Large intestine (tissue), 3 donors: Measurements from ENCODE around the gene PTGIS. TPM values are rescaled to one million over a fixed set of nuclear protein-coding genes. Genes with fewer than 3 reads are reported as not detected.
A peak's percentile ranks its signal among the peaks of the same experiment; 100 is the strongest.

Experiments
- DNase-seq, 2 donors: peaks; one replicate each; pipeline versions ENCODE4 v3.0.0 to v3.0.0-alpha.2; 2013
- H3K27ac ChIP-seq: one replicate; pipeline ENCODE4 v1.5.1; 2013; ENCODE audit warnings: low read length
- H3K27me3 ChIP-seq: 2 replicates; pipeline ENCODE4 v1.6.1; 2013; ENCODE audit warnings: low read length; ENCODE audit not compliant: control insufficient read depth, insufficient read depth
- H3K36me3 ChIP-seq: 2 replicates; pipeline ENCODE4 v1.6.1; 2013; ENCODE audit warnings: low read length; ENCODE audit not compliant: control insufficient read depth, insufficient read depth
- H3K4me1 ChIP-seq: one replicate; pipeline ENCODE4 v1.6.1; 2013; ENCODE audit warnings: low read length; ENCODE audit not compliant: control insufficient read depth, insufficient read depth
- H3K4me3 ChIP-seq: one replicate; pipeline ENCODE4 v1.5.1; 2013; ENCODE audit warnings: low read length
- H3K9me3 ChIP-seq: one replicate; pipeline ENCODE4 v1.6.1; 2013; ENCODE audit warnings: mild to moderate bottlenecking, low read depth, low read length, moderate library complexity; ENCODE audit not compliant: control insufficient read depth
- WGBS: methylation state at CpG from one replicate; pipeline ENCODE4 v1.1.5; 2013; ENCODE audit warnings: low lambda C conversion rate; ENCODE audit not compliant: insufficient coverage; 5-methylcytosine and 5-hydroxymethylcytosine counted together
- polyA plus RNA-seq: library from polyadenylated mRNA; unstranded; fragments of 120-200 nt; gene quantifications from one replicate; pipeline ENCODE4 v1.2.1, GENCODE V29; 2013

Gene PTGIS
- polyA plus RNA-seq, 1 donor, result 13.5 TPM

DNA sequence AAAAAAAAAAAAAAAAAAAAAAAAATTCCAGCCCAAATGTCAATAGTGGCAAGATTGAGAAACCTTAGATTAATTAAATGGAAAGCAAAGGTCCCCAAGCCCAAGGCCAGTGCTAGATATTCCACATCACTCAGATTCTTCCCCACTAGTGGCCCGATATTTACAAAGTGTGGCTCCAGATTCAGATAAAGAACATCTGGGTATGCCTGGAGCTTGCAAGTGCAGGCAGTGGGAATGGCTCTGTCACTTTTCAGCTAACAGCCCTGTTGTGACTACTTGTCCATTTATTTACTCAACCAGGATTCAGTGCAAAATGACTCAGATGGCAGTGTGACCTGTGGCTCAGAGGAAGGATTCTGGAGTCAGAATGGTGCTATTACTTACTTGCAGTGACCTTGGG, 77.2 kb downstream of the PTGIS start:
- no peak for DNase-seq
- Histone ChIP-seq H3K27me3 (peaks cover 27% of the 10 kb centered on the region), H3K4me3 (no peak overlapping the region), H3K36me3 (no peaks in the 10 kb centered on the region), H3K4me1 (no peaks in the 10 kb centered on the region), H3K9me3 (no peaks in the 10 kb centered on the region), H3K27ac (no peak overlapping the region)
- WGBS, result no CpG with 5 or more reads among the region's 1 CpG

DNA sequence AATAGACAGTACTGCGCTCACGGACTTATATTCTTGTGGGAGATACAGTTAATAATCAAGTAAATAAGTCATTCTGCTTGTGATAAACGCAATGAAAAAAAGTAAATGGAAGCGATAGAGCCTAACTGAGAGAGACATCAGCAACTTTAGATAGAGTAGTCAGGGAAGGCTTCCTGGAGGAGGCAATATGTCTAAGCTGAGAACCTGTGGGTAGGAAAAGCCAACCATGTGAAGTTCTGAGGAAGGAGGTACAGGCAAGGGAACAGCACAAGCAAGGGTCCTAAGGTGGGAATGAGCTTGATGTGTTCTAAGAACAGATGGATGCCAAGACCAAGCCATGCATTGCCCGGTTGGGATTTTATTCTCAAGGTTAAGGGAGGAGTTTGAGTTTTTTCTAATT, 78.2 kb downstream of the PTGIS start:
- H3K4me1 ChIP-seq, result no peaks in the 10 kb centered on the region
- H3K4me3 ChIP-seq, result no peak overlapping the region
- no peak for DNase-seq
- 86% methylated on average over 2 of the region's 5 CpGs for WGBS
- H3K9me3 ChIP-seq, result no peaks in the 10 kb centered on the region
- no peaks in the 10 kb centered on the region for H3K36me3 ChIP-seq
- H3K27me3 ChIP-seq, result peaks cover 37% of the 10 kb centered on the region
- H3K27ac ChIP-seq, result no peak overlapping the region

DNA sequence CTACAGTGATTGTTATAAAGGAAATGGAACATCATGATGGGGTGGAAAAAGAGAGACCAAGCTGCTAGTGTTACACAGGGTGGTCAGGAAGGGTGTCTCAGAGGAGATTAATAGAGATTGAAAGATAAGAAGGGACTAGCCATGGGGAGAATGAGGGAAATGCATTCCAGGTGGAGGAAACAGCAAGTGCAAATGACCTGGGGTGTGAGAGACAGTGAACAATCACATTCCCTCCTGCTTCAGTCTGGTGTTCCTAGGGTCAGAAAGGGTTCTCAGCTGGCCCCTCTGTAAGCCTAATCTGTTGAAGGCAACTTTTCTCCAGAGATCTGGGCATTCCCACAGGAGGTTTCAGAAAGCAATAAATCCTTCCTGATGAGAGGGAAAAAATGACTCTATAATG, 81.9 kb downstream of the PTGIS start:
- no peak overlapping the region for H3K4me3 ChIP-seq
- peaks cover 6% of the 10 kb centered on the region for H3K4me1 ChIP-seq
- H3K9me3 ChIP-seq, result peaks cover 7% of the 10 kb centered on the region
- no peaks in the 10 kb centered on the region for H3K36me3 ChIP-seq
- no peak for DNase-seq
- no peak overlapping the region for H3K27ac ChIP-seq
- H3K27me3 ChIP-seq, result peaks cover 57% of the 10 kb centered on the region

- Histone ChIP-seq H3K36me3 (no peaks in the 10 kb centered on the region), H3K27me3 (peaks cover 61% of the 10 kb centered on the region), H3K4me3 (no peak overlapping the region), H3K27ac (no peak overlapping the region), H3K9me3 (peaks cover 7% of the 10 kb centered on the region), H3K4me1 (peaks cover 6% of the 10 kb centered on the region)
- no peak for DNase-seq
- no CpG with 5 or more reads among the region's 1 CpG for WGBS
Observed at GRCh38 chr20:49485563-49485962, 82.4 kb downstream of the PTGIS start.

DNA sequence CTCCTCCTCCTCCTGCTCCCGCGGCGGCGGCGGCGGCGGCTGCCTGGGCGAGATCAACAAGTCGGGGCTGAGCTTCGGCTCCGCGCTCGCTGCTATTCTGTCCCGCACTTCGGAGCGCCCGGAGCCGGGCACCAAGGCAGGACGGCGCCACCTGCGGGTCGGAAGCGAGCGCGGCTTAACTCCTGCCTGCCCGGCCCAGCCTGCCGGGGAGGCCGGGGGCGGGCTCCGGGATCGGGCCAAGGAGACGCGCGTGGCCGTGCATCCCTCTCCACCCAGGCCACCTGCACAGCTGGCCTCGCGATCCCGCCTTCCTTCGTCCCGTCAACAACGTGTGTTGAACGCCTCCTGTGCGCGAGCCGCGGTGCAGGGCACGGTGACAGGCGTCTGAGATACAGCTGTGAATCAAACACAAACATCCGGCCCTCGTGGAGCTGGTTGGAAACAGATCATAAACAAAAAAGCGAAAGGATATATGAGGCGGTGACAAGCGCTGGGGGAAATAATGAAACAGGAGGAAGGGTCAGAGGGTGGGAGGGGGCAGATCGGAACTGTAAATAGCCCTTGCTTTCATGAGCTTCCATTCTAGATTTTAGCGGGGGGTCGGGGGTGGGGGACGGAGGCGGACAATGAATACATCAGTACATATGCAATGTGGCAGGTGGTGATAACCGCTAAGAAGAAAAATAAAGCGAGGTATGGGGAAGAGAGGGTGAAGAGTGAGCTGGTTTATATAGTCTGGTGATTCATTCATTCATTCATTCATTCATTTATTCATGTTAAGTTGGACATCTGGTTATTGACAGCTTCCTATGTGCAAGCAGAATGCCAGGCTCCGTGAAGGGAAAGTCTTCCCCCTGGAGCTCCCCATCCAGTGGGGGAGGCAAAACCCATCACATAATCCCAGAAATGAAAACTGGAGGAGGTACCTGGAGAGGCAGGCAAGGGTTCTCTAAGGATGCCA, 83.5 kb downstream of the PTGIS start:
- H3K4me1 ChIP-seq, result peaks cover 6% of the 10 kb centered on the region
- peaks cover 7% of the 10 kb centered on the region for H3K9me3 ChIP-seq
- 20% methylated on average over 1 of the region's 61 CpGs for WGBS
- H3K27ac ChIP-seq, result no peak overlapping the region
- peak overlapping the region; percentile 46 for H3K4me3 ChIP-seq
- H3K36me3 ChIP-seq, result no peaks in the 10 kb centered on the region
- peaks cover 61% of the 10 kb centered on the region for H3K27me3 ChIP-seq
- peak; percentile 67 to 68 for DNase-seq

GRCh38 chr20:49483696-49484123, 84.2 kb downstream of the PTGIS start:
- Histone ChIP-seq H3K4me3 (peak overlapping the region; percentile 43), H3K27ac (no peak overlapping the region), H3K27me3 (peaks cover 59% of the 10 kb centered on the region), H3K36me3 (no peaks in the 10 kb centered on the region), H3K4me1 (peaks cover 6% of the 10 kb centered on the region), H3K9me3 (peaks cover 7% of the 10 kb centered on the region)
- WGBS, result no CpG with 5 or more reads among the region's 44 CpGs
- no peak for DNase-seq

DNA sequence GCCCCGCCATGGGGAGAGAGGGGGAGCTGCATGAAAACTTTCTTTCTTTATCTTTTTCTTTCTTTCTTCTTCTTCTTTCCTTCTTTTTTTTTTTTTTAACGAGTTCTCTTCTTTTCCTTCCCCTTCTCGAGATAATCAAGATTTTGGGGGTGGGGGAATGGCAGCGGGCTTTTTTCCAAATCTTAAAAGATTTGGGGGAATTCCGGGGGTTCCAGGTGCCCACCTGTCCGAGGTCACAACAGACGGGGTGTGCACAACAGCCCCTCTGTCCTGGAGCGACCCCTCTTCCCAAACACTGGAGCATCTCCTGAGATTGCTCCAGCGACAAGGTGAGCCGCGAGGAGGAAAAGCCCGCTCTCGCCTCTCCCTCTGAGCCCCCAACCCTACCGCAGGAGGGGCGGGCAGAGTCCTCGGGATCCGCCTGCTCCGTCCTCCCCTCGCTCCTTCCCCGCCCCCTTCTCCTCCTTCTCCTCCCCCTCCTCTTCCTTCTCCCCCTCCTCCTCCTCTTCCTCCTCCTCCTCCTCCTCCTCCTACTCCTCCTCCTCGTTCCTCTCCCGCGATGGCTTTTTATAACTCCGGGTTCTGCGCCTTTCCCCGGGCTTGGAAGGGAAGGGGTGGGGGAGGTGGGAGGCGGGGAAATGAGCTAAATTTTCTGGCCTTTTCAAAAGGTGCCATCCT, 84.8 kb downstream of the PTGIS start:
- peaks cover 7% of the 10 kb centered on the region for H3K9me3 ChIP-seq
- H3K36me3 ChIP-seq, result no peaks in the 10 kb centered on the region
- peaks cover 54% of the 10 kb centered on the region for H3K27me3 ChIP-seq
- WGBS, result 6% methylated on average over 3 of the region's 27 CpGs
- no peak overlapping the region for H3K27ac ChIP-seq
- no peak for DNase-seq
- H3K4me3 ChIP-seq, result peak overlapping the region; percentile 43
- peaks cover 6% of the 10 kb centered on the region for H3K4me1 ChIP-seq

GRCh38 chr20:49482621-49483017, 85.3 kb downstream of the PTGIS start, which contains the start of gene KCNB1:
TSS of gene KCNB1 (minus strand) at chr20:49482668. CDS start at chr20:49482480, 188 bp downstream.
- WGBS, result 20% methylated on average over 3 of the region's 34 CpGs
- H3K4me3 ChIP-seq, result peak within 1 kb of the TSS; percentile 43
- H3K27ac ChIP-seq, result no peak within 1 kb of the TSS
- peaks cover 55% of the 10 kb centered on the region for H3K27me3 ChIP-seq
- no peaks in the 10 kb centered on the region for H3K36me3 ChIP-seq
- H3K9me3 ChIP-seq, result peaks cover 7% of the 10 kb centered on the region
- peaks cover 6% of the 10 kb centered on the region for H3K4me1 ChIP-seq
- peak; percentile 81 to 87 for DNase-seq

DNA sequence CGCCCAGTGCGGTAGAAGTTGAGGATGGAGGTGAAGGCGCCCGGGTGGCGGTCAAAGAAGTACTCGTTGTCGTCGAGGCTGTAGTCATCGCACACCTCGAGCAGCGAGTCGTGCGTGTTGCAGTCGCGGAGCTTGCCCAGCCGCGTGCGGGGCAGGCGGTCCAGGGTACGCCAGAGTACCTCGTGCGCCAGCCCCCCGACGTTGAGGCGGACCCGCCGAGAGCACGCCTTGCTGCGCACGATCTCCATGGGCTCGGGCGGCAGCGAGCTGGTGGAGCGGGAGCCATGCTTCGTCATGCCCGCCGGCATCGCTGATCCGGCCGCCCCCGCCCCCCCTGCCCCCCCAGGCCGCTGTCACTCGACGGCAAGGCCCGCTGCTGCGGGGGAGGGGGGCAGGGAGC, 85.8 kb downstream of the PTGIS start:
- Histone ChIP-seq H3K27ac (no peak overlapping the region), H3K27me3 (peaks cover 52% of the 10 kb centered on the region), H3K9me3 (peaks cover 7% of the 10 kb centered on the region), H3K4me3 (no peak overlapping the region), H3K36me3 (no peaks in the 10 kb centered on the region), H3K4me1 (peaks cover 6% of the 10 kb centered on the region)
- no peak for DNase-seq
- no CpG with 5 or more reads among the region's 46 CpGs for WGBS

- WGBS, result no CpG with 5 or more reads among the region's 3 CpGs
- Histone ChIP-seq H3K36me3 (no peaks in the 10 kb centered on the region), H3K9me3 (peaks cover 7% of the 10 kb centered on the region), H3K27ac (no peak overlapping the region), H3K4me3 (no peak overlapping the region), H3K4me1 (peaks cover 6% of the 10 kb centered on the region), H3K27me3 (peaks cover 44% of the 10 kb centered on the region)
- DNase-seq, result no peak
Observed at GRCh38 chr20:49481116-49481515, 86.8 kb downstream of the PTGIS start.
